Measurements from ENCODE around the gene TIMP3. TPM values are rescaled to one million over a fixed set of nuclear protein-coding genes. Genes with fewer than 3 reads are reported as not detected.

TIMP3 gene
- total RNA-seq, 1 donor from 2014 or later = 8.3 TPM

- TF ChIP-seq CTCF (conservative IDR thresholded peaks at IDR 0.05; ENCODE audit: low read depth, low read length) = no peak
- no peak for DNase-seq (ENCODE audit: low read depth)
- H3K4me3 ChIP-seq (ENCODE audit: low read depth, low read length) = no peak overlapping the region
Observed at GRCh38 chr22:32853662-32854061, 52.2 kb downstream of the TIMP3 start.

- H3K4me3 ChIP-seq (ENCODE audit: low read depth, low read length) = no peak overlapping the region
- no peak for TF ChIP-seq CTCF (conservative IDR thresholded peaks at IDR 0.05; ENCODE audit: low read depth, low read length)
- no peak for DNase-seq (ENCODE audit: low read depth)
Observed at GRCh38 chr22:32854351-32854804, 52.9 kb downstream of the TIMP3 start.

GRCh38 chr22:32855045-32855756 is 53.7 kb downstream of the TIMP3 start:
- no peak overlapping the region for H3K4me3 ChIP-seq (ENCODE audit: low read depth, low read length)
- DNase-seq (ENCODE audit: low read depth) = no peak
- no peak for TF ChIP-seq CTCF (conservative IDR thresholded peaks at IDR 0.05; ENCODE audit: low read depth, low read length)

- DNase-seq (ENCODE audit: low read depth) = no peak
- H3K4me3 ChIP-seq (ENCODE audit: low read depth, low read length) = no peak overlapping the region
- no peak for TF ChIP-seq CTCF (conservative IDR thresholded peaks at IDR 0.05; ENCODE audit: low read depth, low read length)
Observed at GRCh38 chr22:32858121-32858703, 56.7 kb downstream of the TIMP3 start.

GRCh38 chr22:32858957-32859356 is 57.5 kb downstream of the TIMP3 start:
- H3K4me3 ChIP-seq (ENCODE audit: low read depth, low read length) = no peak overlapping the region
- no peak for DNase-seq (ENCODE audit: low read depth)
- no peak for TF ChIP-seq CTCF (conservative IDR thresholded peaks at IDR 0.05; ENCODE audit: low read depth, low read length)

- TF ChIP-seq CTCF (conservative IDR thresholded peaks at IDR 0.05; ENCODE audit: low read depth, low read length) = no peak
- DNase-seq (ENCODE audit: low read depth) = no peak
- no peak overlapping the region for H3K4me3 ChIP-seq (ENCODE audit: low read depth, low read length)
Observed at GRCh38 chr22:32859743-32860142, 58.2 kb downstream of the TIMP3 start.

GRCh38 chr22:32861330-32861729 is 59.8 kb downstream of the TIMP3 start:
- DNase-seq (ENCODE audit: low read depth) = no peak
- H3K4me3 ChIP-seq (ENCODE audit: low read depth, low read length) = no peak overlapping the region
- TF ChIP-seq CTCF (conservative IDR thresholded peaks at IDR 0.05; ENCODE audit: low read depth, low read length) = no peak
